Measurements from ENCODE around the gene ZNF552. TPM values are rescaled to one million over a fixed set of nuclear protein-coding genes. Genes with fewer than 3 reads are reported as not detected.

Gene ZNF552
- total and polyA plus RNA-seq, 7 experiments from 2014 or later, result 10.6 to 21.9 (median 16.3) TPM

GRCh38 chr19:57789288-57789687 is 25.4 kb downstream of the ZNF552 start:
- intact Hi-C loops (cut with micrococcal nuclease), result no loop called here
- Mint-ChIP-seq H3K4me1 (peaks cover 0 to 8% (median 3%) of the 10 kb centered on the region in 7 donors), H3K9me3 (peaks cover 9 to 89% (median 58%) of the 10 kb centered on the region in 11 donors), H3K4me3 (no peak overlapping the region), H3K27me3 (no peaks in the 10 kb centered on the region), H3K27ac (no peak overlapping the region), H3K36me3 (peaks cover 32 to 77% (median 71%) of the 10 kb centered on the region in 5 donors)
- ATAC-seq (no peak), DNase-seq (no peak)
- no peak overlapping the region for H3K4me3 ChIP-seq (ENCODE audit: low read length)
- H3K27me3 ChIP-seq (ENCODE audit: control insufficient read depth in 2 of 2, insufficient read depth in 2 of 2, low read length in 2 of 2), result no peaks in the 10 kb centered on the region
- peaks cover 0 to 80% (median 30%) of the 10 kb centered on the region in 3 experiments for H3K9me3 ChIP-seq (ENCODE audit: control insufficient read depth in 2 of 3, low read length in 3 of 3)
- ChIA-PET CTCF (no interaction called here), POLR2A (no interaction called here)
- no peaks in the 10 kb centered on the region for H3K4me1 ChIP-seq (ENCODE audit: control insufficient read depth in 2 of 2, insufficient read depth in 2 of 2, low read length in 2 of 2)
- peaks cover 0 to 46% (median 9%) of the 10 kb centered on the region in 3 experiments for H3K36me3 ChIP-seq (ENCODE audit: control insufficient read depth in 2 of 3, insufficient read depth in 3 of 3, low read length in 3 of 3)
- H3K27ac ChIP-seq (ENCODE audit: low read depth, low read length), result no peak overlapping the region

- Mint-ChIP-seq H3K9me3 (peaks cover 6 to 85% (median 58%) of the 10 kb centered on the region in 11 donors), H3K4me3 (peak overlapping the region in 1 of 10 donors; percentile 37), H3K27ac (no peak overlapping the region), H3K36me3 (peaks cover 32 to 68% (median 62%) of the 10 kb centered on the region in 5 donors), H3K27me3 (no peaks in the 10 kb centered on the region), H3K4me1 (peaks cover 0 to 8% (median 3%) of the 10 kb centered on the region in 7 donors)
- POLR2A ChIA-PET, result no interaction called here
- intact Hi-C loops (cut with micrococcal nuclease), result no loop called here
- DNase-seq, result no peak
- Histone ChIP-seq H3K36me3 (ENCODE audit: control insufficient read depth in 2 of 3, insufficient read depth in 3 of 3, low read length in 3 of 3) (peaks cover 0 to 46% (median 9%) of the 10 kb centered on the region in 3 experiments), H3K4me3 (ENCODE audit: low read length) (no peak overlapping the region), H3K27ac (ENCODE audit: low read depth, low read length) (no peak overlapping the region), H3K27me3 (ENCODE audit: control insufficient read depth in 2 of 2, insufficient read depth in 2 of 2, low read length in 2 of 2) (no peaks in the 10 kb centered on the region), H3K4me1 (ENCODE audit: control insufficient read depth in 2 of 2, insufficient read depth in 2 of 2, low read length in 2 of 2) (no peaks in the 10 kb centered on the region), H3K9me3 (ENCODE audit: control insufficient read depth in 2 of 3, low read length in 3 of 3) (peaks cover 0 to 75% (median 32%) of the 10 kb centered on the region in 3 experiments)
- CTCF ChIA-PET, result no interaction called here
- no peak for ATAC-seq
Observed at GRCh38 chr19:57788114-57788692, 26.5 kb downstream of the ZNF552 start.

GRCh38 chr19:57786906-57787305 is 27.8 kb downstream of the ZNF552 start:
- no peak overlapping the region for H3K4me3 ChIP-seq (ENCODE audit: low read length)
- ChIA-PET CTCF (no interaction called here), POLR2A (interaction anchor here (1.7 kb wide), 1 partner anchor 18 kb away, joined by 4 read pairs; the partner anchor contains the start of gene ZNF586)
- Mint-ChIP-seq H3K4me1 (peaks cover 0 to 8% (median 3%) of the 10 kb centered on the region in 7 donors), H3K27me3 (no peaks in the 10 kb centered on the region), H3K36me3 (peaks cover 32 to 67% (median 60%) of the 10 kb centered on the region in 5 donors), H3K9me3 (peaks cover 5 to 82% (median 58%) of the 10 kb centered on the region in 11 donors), H3K27ac (peak overlapping the region in 1 of 9 donors; percentile 57), H3K4me3 (peak overlapping the region in 1 of 10 donors; percentile 38)
- DNase-seq, result no peak
- peaks cover 0 to 40% (median 9%) of the 10 kb centered on the region in 3 experiments for H3K36me3 ChIP-seq (ENCODE audit: control insufficient read depth in 2 of 3, insufficient read depth in 3 of 3, low read length in 3 of 3)
- H3K27me3 ChIP-seq (ENCODE audit: control insufficient read depth in 2 of 2, insufficient read depth in 2 of 2, low read length in 2 of 2), result no peaks in the 10 kb centered on the region
- peaks cover 0 to 77% (median 33%) of the 10 kb centered on the region in 3 experiments for H3K9me3 ChIP-seq (ENCODE audit: control insufficient read depth in 2 of 3, low read length in 3 of 3)
- no peak for ATAC-seq
- intact Hi-C loops (cut with micrococcal nuclease), result no loop called here
- H3K4me1 ChIP-seq (ENCODE audit: control insufficient read depth in 2 of 2, insufficient read depth in 2 of 2, low read length in 2 of 2), result no peaks in the 10 kb centered on the region
- no peak overlapping the region for H3K27ac ChIP-seq (ENCODE audit: low read depth, low read length)

GRCh38 chr19:57786286-57786685 is 28.4 kb downstream of the ZNF552 start:
- CTCF ChIA-PET, result no interaction called here
- Histone ChIP-seq H3K36me3 (ENCODE audit: control insufficient read depth in 2 of 3, insufficient read depth in 3 of 3, low read length in 3 of 3) (peaks cover 0 to 36% (median 9%) of the 10 kb centered on the region in 3 experiments), H3K9me3 (ENCODE audit: control insufficient read depth in 2 of 3, low read length in 3 of 3) (peaks cover 0 to 79% (median 38%) of the 10 kb centered on the region in 3 experiments), H3K4me1 (ENCODE audit: control insufficient read depth in 2 of 2, insufficient read depth in 2 of 2, low read length in 2 of 2) (no peaks in the 10 kb centered on the region), H3K4me3 (ENCODE audit: low read length) (no peak overlapping the region), H3K27ac (ENCODE audit: low read depth, low read length) (no peak overlapping the region), H3K27me3 (ENCODE audit: control insufficient read depth in 2 of 2, insufficient read depth in 2 of 2, low read length in 2 of 2) (no peaks in the 10 kb centered on the region)
- intact Hi-C loops (cut with micrococcal nuclease), result no loop called here
- H3K27me3 Mint-ChIP-seq, result no peaks in the 10 kb centered on the region
- no peak overlapping the region for H3K4me3 Mint-ChIP-seq
- H3K4me1 Mint-ChIP-seq, result peaks cover 0 to 8% (median 3%) of the 10 kb centered on the region in 7 donors
- POLR2A ChIA-PET, result interaction anchor here (1.5 to 1.7 kb wide), 2 partner anchors 17 to 23 kb away, joined by 4 read pairs; partner anchors contain the start of gene ZNF586
- ATAC-seq (no peak), DNase-seq (no peak)
- peak overlapping the region in 2 of 9 donors; percentile 36 to 57 for H3K27ac Mint-ChIP-seq
- H3K36me3 Mint-ChIP-seq, result peaks cover 32 to 66% (median 61%) of the 10 kb centered on the region in 5 donors
- H3K9me3 Mint-ChIP-seq, result peaks cover 5 to 82% (median 57%) of the 10 kb centered on the region in 11 donors

GRCh38 chr19:57779220-57779845 is 35.4 kb downstream of the ZNF552 start:
- Histone ChIP-seq H3K27ac (ENCODE audit: low read depth, low read length) (no peak overlapping the region), H3K4me3 (ENCODE audit: low read length) (peak overlapping the region; percentile 38), H3K9me3 (ENCODE audit: control insufficient read depth in 2 of 3, low read length in 3 of 3) (peaks cover 27 to 84% (median 59%) of the 10 kb centered on the region in 3 experiments), H3K27me3 (ENCODE audit: control insufficient read depth in 2 of 2, insufficient read depth in 2 of 2, low read length in 2 of 2) (no peaks in the 10 kb centered on the region), H3K4me1 (ENCODE audit: control insufficient read depth in 2 of 2, insufficient read depth in 2 of 2, low read length in 2 of 2) (no peaks in the 10 kb centered on the region), H3K36me3 (ENCODE audit: control insufficient read depth in 2 of 3, insufficient read depth in 3 of 3, low read length in 3 of 3) (peaks cover 48 to 70% (median 48%) of the 10 kb centered on the region in 3 experiments)
- Mint-ChIP-seq H3K36me3 (peaks cover 48 to 75% (median 68%) of the 10 kb centered on the region in 5 donors), H3K4me1 (peaks cover 0 to 13% (median 3%) of the 10 kb centered on the region in 7 donors), H3K9me3 (peaks cover 12 to 84% (median 74%) of the 10 kb centered on the region in 11 donors), H3K27ac (peak overlapping the region in 1 of 9 donors; percentile 17), H3K4me3 (peak overlapping the region in 1 of 10 donors; percentile 45), H3K27me3 (no peaks in the 10 kb centered on the region)
- intact Hi-C loops (cut with micrococcal nuclease), result no loop called here
- ChIA-PET CTCF (no interaction called here), POLR2A (interaction anchor here (1.4 kb wide), 1 partner anchor 10 kb away, joined by 4 read pairs; the partner anchor contains the start of gene ZNF586)
- no peak for DNase-seq
- no peak for ATAC-seq

- H3K9me3 Mint-ChIP-seq, result peaks cover 14 to 88% (median 79%) of the 10 kb centered on the region in 11 donors
- H3K4me3 Mint-ChIP-seq, result peak overlapping the region in 2 of 10 donors; percentile 13 to 27
- H3K27me3 Mint-ChIP-seq, result no peaks in the 10 kb centered on the region
- CTCF ChIA-PET, result no interaction called here
- peaks cover 53 to 81% (median 74%) of the 10 kb centered on the region in 5 donors for H3K36me3 Mint-ChIP-seq
- H3K27ac ChIP-seq (ENCODE audit: low read depth, low read length), result no peak overlapping the region
- POLR2A ChIA-PET, result interaction anchor here (1.4 kb wide), 1 partner anchor 9 kb away, joined by 4 read pairs; the partner anchor contains the start of gene ZNF586
- no peaks in the 10 kb centered on the region for H3K27me3 ChIP-seq (ENCODE audit: control insufficient read depth in 2 of 2, insufficient read depth in 2 of 2, low read length in 2 of 2)
- H3K4me3 ChIP-seq (ENCODE audit: low read length), result peak overlapping the region; percentile 6
- DNase-seq (no peak), ATAC-seq (no peak)
- H3K4me1 ChIP-seq (ENCODE audit: control insufficient read depth in 2 of 2, insufficient read depth in 2 of 2, low read length in 2 of 2), result no peaks in the 10 kb centered on the region
- intact Hi-C loops (cut with micrococcal nuclease), result no loop called here
- peaks cover 48 to 76% (median 48%) of the 10 kb centered on the region in 3 experiments for H3K36me3 ChIP-seq (ENCODE audit: control insufficient read depth in 2 of 3, insufficient read depth in 3 of 3, low read length in 3 of 3)
- H3K27ac Mint-ChIP-seq, result no peak overlapping the region
- peaks cover 27 to 87% (median 59%) of the 10 kb centered on the region in 3 experiments for H3K9me3 ChIP-seq (ENCODE audit: control insufficient read depth in 2 of 3, low read length in 3 of 3)
- H3K4me1 Mint-ChIP-seq, result peaks cover 0 to 19% (median 8%) of the 10 kb centered on the region in 7 donors
Observed at GRCh38 chr19:57778336-57778735, 36.4 kb downstream of the ZNF552 start.

Data from naive thymus-derived CD4-positive, alpha-beta T cell (primary cell).